Activated naive CD8-positive, alpha-beta T cell treated with anti-CD3 and anti-CD28 coated beads, Interleukin-2, amount 50 U/mL, for 24 hours (primary cell): ENCODE data around the gene MACROD2.

Experiments
- ATAC-seq: fragments of 150-1000 bp; cut with Tn5 transposase; one replicate; pipeline ENCODE4 v1.10.0; 2021
- DNase-seq: peaks from one replicate; pipeline ENCODE4 v3.0.0; 2021
- H3K27ac Mint-ChIP-seq: one replicate; pipeline ENCODE4 v1.8.0; 2021; ENCODE audit warnings: mild to moderate bottlenecking, mixed read lengths
- H3K27me3 Mint-ChIP-seq: one replicate; pipeline ENCODE4 v1.8.0; 2021; ENCODE audit warnings: mixed read lengths
- H3K36me3 Mint-ChIP-seq: one replicate; pipeline ENCODE4 v1.8.0; 2021; ENCODE audit warnings: low read depth, mixed read lengths
- H3K4me1 Mint-ChIP-seq: one replicate; pipeline ENCODE4 v1.8.0; 2021; ENCODE audit warnings: mixed read lengths
- H3K4me3 Mint-ChIP-seq: one replicate; pipeline ENCODE4 v1.8.0; 2021; ENCODE audit warnings: mild to moderate bottlenecking, moderate library complexity, mixed read lengths
- H3K9me3 Mint-ChIP-seq: one replicate; pipeline ENCODE4 v1.8.0; 2021; ENCODE audit warnings: mixed read lengths

Gene MACROD2

DNA sequence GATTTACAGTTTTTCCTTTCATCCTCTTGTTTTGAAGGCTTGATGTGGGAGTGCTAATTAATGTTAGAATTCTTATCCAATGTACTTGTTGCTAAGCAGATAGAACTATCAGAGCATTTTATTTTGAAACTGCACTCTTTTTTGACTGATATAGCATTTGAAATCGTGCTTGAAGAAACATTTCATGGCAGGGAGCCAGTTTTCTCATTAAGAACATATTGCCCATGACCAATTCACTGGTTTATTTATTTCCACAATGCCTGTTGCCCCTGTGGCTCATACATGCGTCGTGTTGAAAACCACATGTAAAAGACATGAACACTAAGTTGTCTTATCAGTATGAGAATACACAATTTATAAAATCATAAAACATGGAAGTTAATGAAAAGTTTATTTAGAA lies 821.8 kb downstream of the MACROD2 start:
- H3K9me3 Mint-ChIP-seq: peaks cover 22% of the 10 kb centered on the region
- H3K4me3 Mint-ChIP-seq: no peak overlapping the region
- no peak overlapping the region for H3K27ac Mint-ChIP-seq
- H3K4me1 Mint-ChIP-seq: no peaks in the 10 kb centered on the region
- ATAC-seq: no peak
- H3K27me3 Mint-ChIP-seq: no peaks in the 10 kb centered on the region
- H3K36me3 Mint-ChIP-seq: no peaks in the 10 kb centered on the region
- no peak for DNase-seq

DNA sequence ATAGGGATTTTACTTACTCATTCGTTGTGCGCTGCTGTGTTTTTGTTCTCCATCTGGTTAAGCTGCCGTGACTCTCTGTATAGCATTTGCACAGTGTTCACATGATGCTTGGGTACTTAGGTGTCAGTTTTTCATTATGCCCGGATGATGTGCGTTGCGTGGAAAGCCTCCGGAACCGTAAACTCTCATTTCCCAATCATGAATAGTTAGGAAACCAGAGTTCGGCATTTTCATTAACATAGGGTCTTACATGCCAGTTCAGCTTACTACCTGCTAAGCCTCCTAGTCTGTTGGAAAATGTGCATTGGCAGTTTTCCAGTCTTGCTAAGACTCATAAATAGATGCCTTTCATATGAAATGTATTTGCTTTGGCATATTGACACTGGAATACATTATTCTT lies 825.5 kb downstream of the MACROD2 start:
- DNase-seq: no peak
- ATAC-seq: no peak
- H3K4me1 Mint-ChIP-seq: no peaks in the 10 kb centered on the region
- H3K4me3 Mint-ChIP-seq: no peak overlapping the region
- no peaks in the 10 kb centered on the region for H3K36me3 Mint-ChIP-seq
- no peak overlapping the region for H3K27ac Mint-ChIP-seq
- no peaks in the 10 kb centered on the region for H3K27me3 Mint-ChIP-seq
- H3K9me3 Mint-ChIP-seq: peaks cover 22% of the 10 kb centered on the region

DNA sequence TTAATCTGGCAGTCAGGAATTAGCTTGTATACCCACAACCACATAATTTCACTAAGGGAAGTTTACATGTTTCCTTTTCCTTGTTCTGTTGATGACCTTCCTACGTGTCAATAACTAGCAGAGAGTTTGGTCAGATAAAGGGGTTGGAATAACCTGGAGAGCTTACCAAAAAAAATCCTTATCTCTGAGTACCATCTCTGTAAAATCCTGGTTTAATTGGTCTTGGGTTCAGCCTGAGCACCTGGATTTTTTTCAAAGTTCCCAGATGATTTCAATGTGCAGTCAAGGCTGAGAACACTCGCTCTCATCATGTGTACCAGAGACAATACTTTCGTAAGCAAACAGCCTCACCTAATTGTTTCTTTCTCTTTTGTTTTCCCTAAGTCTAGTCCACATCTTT lies 825.9 kb downstream of the MACROD2 start:
- H3K4me3 Mint-ChIP-seq: no peak overlapping the region
- H3K9me3 Mint-ChIP-seq: peaks cover 22% of the 10 kb centered on the region
- no peak overlapping the region for H3K27ac Mint-ChIP-seq
- DNase-seq (no peak), ATAC-seq (no peak)
- H3K36me3 Mint-ChIP-seq: no peaks in the 10 kb centered on the region
- H3K4me1 Mint-ChIP-seq: no peaks in the 10 kb centered on the region
- no peaks in the 10 kb centered on the region for H3K27me3 Mint-ChIP-seq

DNA sequence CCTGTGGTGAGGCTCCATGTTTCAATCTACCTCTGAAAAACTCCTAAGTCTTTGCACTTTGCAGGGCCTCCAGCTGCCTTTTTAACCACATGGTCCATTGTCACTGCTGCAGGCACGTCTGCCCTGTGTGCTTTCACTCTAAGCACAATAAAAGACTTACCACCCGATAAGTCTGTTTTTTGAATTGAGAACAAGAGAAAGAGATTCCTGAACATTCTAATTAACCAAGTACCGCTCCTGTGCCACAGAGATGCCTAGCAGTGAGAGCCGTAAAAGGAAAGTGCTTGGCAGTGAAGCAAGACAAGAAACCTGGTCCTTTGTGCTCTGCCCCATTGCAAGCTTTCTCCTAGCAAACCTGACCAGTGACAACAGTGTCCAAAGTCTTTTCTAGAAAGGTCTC lies 829.7 kb downstream of the MACROD2 start:
- Mint-ChIP-seq H3K9me3 (peaks cover 6% of the 10 kb centered on the region), H3K4me3 (no peak overlapping the region), H3K4me1 (no peaks in the 10 kb centered on the region), H3K36me3 (no peaks in the 10 kb centered on the region), H3K27me3 (no peaks in the 10 kb centered on the region), H3K27ac (no peak overlapping the region)
- DNase-seq: no peak
- no peak for ATAC-seq

DNA sequence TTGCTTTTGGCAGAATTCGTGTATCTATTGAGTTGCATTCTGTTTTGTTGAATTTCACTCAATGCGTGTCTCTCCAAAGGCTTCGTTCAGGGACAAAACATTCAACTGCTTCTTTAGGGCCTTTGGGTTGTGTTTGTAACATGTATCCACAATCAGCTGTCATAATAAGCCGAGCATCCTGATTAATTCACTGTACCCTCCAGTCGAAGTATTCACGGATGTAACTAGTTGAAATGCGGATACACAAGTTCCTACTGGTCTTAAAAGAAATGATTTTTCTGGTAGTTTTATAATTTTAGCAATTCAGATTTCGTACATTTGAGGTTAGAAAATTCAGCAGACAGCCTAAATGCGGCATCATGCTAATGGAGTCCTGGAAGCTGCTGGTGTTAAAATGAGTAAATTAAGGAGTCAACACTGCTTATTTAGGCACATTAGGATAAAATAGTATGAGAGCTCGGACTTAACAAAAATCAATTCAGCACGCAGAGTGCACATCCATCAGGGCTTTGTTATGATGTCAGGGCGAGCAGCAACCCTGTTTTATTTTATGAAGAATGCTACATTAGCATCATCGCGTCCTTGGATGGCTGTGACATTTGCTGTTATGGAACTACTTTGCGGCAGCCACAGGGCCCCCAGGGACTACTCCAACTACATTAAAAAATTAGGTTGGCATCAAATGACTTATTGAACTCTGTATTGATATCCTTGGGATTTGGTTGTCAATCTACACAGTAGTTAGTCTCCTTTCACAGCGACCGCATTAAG lies 831.4 kb downstream of the MACROD2 start:
- Mint-ChIP-seq H3K27me3 (no peaks in the 10 kb centered on the region), H3K4me1 (no peaks in the 10 kb centered on the region), H3K4me3 (no peak overlapping the region), H3K9me3 (no peaks in the 10 kb centered on the region), H3K27ac (no peak overlapping the region), H3K36me3 (no peaks in the 10 kb centered on the region)
- ATAC-seq: no peak
- DNase-seq: no peak

DNA sequence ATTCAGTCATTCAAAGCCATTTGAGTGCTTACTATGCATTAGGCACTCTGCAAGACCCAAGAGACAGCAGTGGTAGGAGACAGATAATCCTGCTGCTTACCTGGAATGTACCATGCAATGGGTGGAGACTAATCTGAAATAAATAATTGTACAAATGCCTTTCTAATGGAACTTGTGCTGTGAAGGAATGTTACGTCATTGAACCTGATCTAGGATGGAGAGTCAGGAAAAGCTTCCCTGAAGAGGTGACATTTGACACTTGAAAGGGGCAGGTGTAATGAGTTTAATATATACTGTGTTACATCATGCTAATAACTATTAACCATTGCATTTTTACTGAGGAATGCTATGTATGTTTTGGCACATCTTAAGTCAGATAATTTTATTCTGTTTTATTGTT lies 833.1 kb downstream of the MACROD2 start:
- Mint-ChIP-seq H3K9me3 (no peaks in the 10 kb centered on the region), H3K27me3 (no peaks in the 10 kb centered on the region), H3K36me3 (no peaks in the 10 kb centered on the region), H3K4me1 (no peaks in the 10 kb centered on the region), H3K27ac (no peak overlapping the region), H3K4me3 (no peak overlapping the region)
- ATAC-seq: no peak
- DNase-seq: no peak

DNA sequence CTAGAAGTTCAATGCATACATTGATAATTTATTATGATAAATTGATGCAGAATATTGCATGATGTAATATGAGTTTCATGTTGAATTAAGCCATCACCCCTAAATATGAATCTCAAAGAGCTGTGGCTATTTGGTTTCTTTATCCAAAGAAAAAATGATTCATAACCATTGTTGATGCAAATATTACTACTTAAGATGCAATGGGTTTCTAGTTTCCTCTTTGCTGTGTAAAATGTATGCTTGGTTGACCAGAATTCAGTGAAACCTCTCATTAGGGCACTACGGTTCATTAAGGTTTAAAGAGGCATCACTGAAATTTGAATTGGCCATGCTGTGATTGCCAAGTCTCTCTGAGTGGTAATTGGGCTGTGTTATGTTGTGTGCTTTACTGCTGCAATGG lies 834.6 kb downstream of the MACROD2 start:
- H3K27me3 Mint-ChIP-seq: no peaks in the 10 kb centered on the region
- no peaks in the 10 kb centered on the region for H3K4me1 Mint-ChIP-seq
- ATAC-seq: no peak
- no peaks in the 10 kb centered on the region for H3K9me3 Mint-ChIP-seq
- no peaks in the 10 kb centered on the region for H3K36me3 Mint-ChIP-seq
- no peak overlapping the region for H3K27ac Mint-ChIP-seq
- no peak overlapping the region for H3K4me3 Mint-ChIP-seq
- no peak for DNase-seq

DNA sequence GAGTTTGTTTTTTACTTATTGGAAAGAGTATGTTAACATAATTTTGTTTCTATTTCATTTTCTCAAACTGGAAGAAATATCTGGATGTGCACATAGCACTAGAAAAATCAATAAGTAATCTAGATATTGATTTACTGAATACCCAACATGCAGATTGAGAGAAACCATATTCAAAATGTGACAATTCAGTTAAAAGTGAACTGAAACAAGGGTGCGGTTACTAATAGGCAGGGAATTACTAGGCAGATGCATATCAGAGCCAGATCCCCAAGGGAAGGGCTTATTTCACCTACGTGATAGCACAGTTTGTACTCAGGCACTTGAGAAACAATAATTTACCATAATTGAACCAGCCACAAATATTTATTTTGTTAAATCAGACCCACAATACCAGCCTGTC lies 835.1 kb downstream of the MACROD2 start:
- no peaks in the 10 kb centered on the region for H3K9me3 Mint-ChIP-seq
- no peaks in the 10 kb centered on the region for H3K4me1 Mint-ChIP-seq
- ATAC-seq (no peak), DNase-seq (no peak)
- H3K27me3 Mint-ChIP-seq: no peaks in the 10 kb centered on the region
- no peaks in the 10 kb centered on the region for H3K36me3 Mint-ChIP-seq
- no peak overlapping the region for H3K4me3 Mint-ChIP-seq
- no peak overlapping the region for H3K27ac Mint-ChIP-seq

DNA sequence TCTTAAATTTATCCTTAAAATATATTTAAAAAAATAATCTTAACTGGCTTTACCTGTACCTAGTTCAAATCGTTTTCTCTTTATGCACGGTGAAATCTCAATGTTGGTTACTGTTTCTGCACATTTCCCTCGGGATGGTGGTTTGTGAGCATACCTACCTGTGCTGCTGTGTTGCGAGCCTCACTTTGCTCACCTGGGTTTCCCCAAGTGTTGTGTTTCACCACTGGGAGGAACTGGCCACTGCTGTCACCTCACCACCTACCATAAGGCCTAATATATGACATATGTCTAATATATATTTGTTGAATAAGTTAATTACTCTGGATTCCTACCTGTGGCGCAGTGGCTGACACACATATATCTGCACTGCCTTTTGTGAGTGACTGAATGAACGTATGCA lies 835.6 kb downstream of the MACROD2 start:
- H3K36me3 Mint-ChIP-seq: no peaks in the 10 kb centered on the region
- H3K4me3 Mint-ChIP-seq: no peak overlapping the region
- H3K4me1 Mint-ChIP-seq: no peaks in the 10 kb centered on the region
- DNase-seq (no peak), ATAC-seq (no peak)
- no peaks in the 10 kb centered on the region for H3K27me3 Mint-ChIP-seq
- H3K9me3 Mint-ChIP-seq: no peaks in the 10 kb centered on the region
- no peak overlapping the region for H3K27ac Mint-ChIP-seq

DNA sequence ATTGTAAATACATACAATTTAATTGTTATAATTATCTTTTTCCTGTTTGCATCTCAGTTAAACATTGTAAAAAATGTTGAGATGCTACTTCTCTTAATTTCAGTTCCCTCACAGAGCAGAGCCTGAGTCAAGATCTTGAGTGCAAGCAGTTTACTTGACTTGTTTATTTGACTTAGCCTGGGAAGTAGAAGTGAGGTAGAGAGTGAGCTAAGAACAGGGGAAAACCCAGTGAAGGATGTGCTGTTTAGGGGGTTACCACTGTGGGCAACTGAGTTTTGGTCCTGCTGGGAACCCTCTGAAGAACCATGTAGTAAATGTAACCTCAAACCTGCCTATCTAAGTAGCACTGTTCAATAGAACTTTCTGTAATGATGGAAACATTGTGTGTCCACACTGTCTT lies 837.3 kb downstream of the MACROD2 start:
- H3K27me3 Mint-ChIP-seq: no peaks in the 10 kb centered on the region
- DNase-seq (no peak), ATAC-seq (no peak)
- no peak overlapping the region for H3K27ac Mint-ChIP-seq
- H3K36me3 Mint-ChIP-seq: no peaks in the 10 kb centered on the region
- H3K4me1 Mint-ChIP-seq: no peaks in the 10 kb centered on the region
- no peak overlapping the region for H3K4me3 Mint-ChIP-seq
- no peaks in the 10 kb centered on the region for H3K9me3 Mint-ChIP-seq

DNA sequence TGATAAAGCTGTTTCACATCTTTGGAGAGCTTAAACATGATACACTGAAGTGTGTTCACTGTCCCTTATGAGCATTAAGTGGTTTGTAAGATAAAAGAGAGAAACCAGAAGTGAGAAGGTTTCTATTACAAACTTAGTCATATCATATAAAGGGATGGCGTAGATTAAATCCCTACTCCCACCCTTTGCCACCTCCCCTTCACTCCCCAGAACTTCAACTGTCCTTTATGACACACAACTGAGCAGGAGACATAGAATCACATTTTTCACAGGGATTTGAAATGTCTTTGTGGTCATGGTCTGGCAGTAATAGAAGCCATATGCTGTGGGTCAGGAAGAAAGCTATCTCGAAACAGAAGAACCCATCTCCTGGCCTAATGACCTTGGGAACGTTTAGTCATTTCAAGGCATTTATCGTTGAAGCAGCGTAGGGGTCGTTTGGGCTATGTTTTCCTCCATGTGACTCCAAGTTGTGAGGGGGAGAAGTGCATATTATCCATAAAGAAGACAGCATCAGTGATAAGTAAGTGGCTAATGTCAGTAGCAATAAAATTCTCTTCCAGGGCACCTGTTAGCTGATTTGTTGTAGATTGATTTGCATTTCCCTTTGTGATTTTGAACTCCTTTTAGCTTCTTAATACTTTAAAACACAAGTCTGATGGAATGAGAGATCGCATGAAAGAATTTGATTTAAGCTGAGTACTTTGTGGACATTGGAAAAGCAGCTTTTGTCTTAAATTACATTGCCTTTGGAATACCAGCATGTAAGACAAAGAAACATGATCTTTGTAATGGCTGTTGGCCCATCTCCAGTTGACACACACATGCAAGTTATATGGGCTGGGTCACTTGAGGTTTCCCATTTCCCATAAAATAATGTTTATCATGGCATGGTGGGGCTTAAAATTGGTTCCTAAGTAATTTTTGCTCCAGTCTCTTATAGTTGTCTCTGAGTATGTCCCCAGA lies 843.6 kb downstream of the MACROD2 start:
- Mint-ChIP-seq H3K27me3 (no peaks in the 10 kb centered on the region), H3K36me3 (no peaks in the 10 kb centered on the region), H3K4me3 (no peak overlapping the region), H3K27ac (no peak overlapping the region), H3K9me3 (peaks cover 10% of the 10 kb centered on the region), H3K4me1 (no peaks in the 10 kb centered on the region)
- DNase-seq: no peak
- ATAC-seq: no peak

DNA sequence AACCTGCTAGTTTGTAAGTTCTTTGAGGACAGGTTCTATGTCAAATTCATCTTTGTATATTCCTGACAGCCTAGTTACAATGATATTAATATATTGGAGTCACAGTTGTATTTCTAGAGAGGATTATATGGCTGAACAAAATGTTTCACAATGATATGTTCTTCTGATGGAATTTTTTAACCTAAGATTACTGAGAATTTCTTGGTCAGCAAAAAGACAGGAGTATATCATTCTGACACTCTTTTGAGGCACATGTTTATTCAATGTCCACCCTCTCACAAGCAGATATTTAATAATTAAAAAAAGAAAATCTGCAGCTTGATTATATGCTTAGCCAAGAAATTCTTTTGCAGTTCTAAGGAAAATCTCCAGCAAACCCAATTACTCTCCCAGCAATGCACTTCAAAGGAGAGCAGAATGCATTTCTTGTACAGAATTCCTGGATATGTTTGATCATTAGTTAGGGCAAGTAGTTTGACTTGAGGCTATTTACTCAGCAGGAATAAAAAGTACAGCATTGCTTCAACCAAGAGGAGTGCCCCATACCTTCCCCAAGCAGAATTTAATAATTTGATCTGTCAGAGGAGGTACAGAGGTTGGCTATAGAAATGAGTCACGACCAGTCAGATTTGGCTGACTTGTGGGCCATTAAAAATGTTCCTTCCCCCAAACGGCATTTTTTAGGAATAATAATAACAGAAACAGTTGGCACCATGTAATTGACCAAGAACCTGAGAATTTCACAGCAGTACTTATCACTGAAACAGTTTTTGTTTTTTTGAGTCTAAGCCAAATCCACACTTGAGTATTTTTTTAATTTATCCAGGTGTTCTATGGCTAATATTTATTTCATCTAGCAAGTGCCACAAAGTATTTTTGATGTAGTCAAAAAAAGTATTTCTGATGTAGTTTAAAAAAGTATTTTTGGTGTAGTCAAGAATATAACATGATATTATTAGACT lies 850.2 kb downstream of the MACROD2 start:
- ATAC-seq (no peak), DNase-seq (no peak)
- no peaks in the 10 kb centered on the region for H3K27me3 Mint-ChIP-seq
- no peak overlapping the region for H3K27ac Mint-ChIP-seq
- no peak overlapping the region for H3K4me3 Mint-ChIP-seq
- H3K9me3 Mint-ChIP-seq: no peaks in the 10 kb centered on the region
- H3K36me3 Mint-ChIP-seq: no peaks in the 10 kb centered on the region
- H3K4me1 Mint-ChIP-seq: no peaks in the 10 kb centered on the region

DNA sequence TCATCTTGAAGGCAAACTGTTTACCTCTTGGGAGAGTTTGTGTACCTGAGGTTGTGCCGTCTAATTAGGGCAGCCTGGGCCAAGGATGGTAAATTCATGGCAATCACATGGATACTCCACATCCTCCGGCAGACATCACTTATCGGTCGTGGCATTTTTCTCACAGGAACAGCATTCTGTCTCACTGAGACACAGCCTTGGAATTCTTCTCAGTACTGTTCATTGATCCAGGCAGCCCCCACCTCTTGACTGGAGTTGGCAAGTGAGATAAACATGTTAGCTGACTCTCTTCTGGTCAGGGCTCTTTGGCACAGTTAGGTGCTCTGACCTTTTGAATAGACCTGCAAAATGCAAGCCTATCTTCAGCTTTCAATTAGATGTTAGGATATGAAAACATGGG lies 853.5 kb downstream of the MACROD2 start:
- Mint-ChIP-seq H3K27ac (no peak overlapping the region), H3K4me1 (no peaks in the 10 kb centered on the region), H3K4me3 (no peak overlapping the region), H3K36me3 (no peaks in the 10 kb centered on the region), H3K27me3 (no peaks in the 10 kb centered on the region), H3K9me3 (peaks cover 6% of the 10 kb centered on the region)
- no peak for DNase-seq
- no peak for ATAC-seq

DNA sequence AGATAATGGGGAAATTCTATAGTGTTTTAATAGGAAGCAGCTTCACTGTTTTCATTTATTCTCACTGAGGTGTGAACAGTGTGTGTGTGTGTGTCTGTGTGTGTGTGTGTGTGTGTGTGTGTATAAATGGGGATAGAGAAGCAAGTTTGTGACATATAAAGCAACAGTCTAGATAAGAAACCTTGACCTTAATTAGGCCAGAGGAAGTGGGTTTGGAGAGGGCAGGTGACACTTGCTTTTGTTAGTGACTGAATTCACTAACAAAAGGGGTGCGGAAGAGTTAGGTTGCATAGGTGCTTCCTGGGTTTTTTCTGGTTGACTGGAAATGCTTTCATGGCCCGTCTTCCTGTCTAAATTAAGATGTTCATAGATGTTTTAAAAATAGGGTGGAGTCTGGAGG lies 857.8 kb downstream of the MACROD2 start:
- H3K27me3 Mint-ChIP-seq: no peaks in the 10 kb centered on the region
- H3K36me3 Mint-ChIP-seq: no peaks in the 10 kb centered on the region
- peaks cover 6% of the 10 kb centered on the region for H3K9me3 Mint-ChIP-seq
- H3K27ac Mint-ChIP-seq: no peak overlapping the region
- no peak overlapping the region for H3K4me3 Mint-ChIP-seq
- ATAC-seq: no peak
- no peaks in the 10 kb centered on the region for H3K4me1 Mint-ChIP-seq
- no peak for DNase-seq
